ENCODE results near the gene MRPS25.

MRPS25 gene

DNA sequence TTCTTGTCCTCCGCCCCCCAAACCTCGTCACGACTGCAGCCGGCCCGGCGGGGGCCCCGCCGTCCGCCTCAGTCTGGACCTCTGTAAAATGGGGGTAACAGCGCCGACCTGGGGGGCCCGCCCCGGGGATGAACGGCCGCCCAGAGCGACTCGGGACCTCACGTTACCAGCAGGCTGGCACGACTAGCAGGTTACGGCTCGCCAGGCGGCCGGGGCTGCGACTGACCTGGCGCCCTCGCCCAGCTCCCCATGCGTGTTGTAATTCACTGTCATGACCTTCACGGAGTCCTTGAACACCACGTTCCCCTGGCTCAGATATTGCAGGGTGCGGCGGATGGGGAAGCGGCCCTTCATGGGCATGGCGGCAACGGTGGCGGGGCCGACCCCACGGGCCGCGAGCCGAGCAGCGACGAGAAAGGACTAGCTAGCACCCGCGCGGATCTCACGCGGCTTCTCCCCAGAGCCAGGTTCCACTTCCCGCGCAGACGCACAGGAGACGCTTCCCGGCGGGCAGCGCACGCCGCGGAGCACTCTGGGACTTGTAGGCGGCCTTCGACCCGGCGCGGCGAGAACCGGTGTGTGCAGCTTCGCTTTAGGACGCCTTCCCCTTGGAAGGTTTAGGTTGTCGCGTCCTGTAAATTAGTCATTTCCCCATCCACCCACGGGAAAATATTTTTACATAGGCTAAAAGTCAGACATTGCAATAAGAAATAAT is at the start of gene MRPS25:
TSS of gene MRPS25 (minus strand) at position 481 of the 715 bp plus-strand sequence. CDS start at position 360, 121 bp downstream.
- peak; percentile 66 to 82 (median 76) for DNase-seq (ENCODE audit: low read depth in 2 of 3, low spot score in 2 of 3)

DNA sequence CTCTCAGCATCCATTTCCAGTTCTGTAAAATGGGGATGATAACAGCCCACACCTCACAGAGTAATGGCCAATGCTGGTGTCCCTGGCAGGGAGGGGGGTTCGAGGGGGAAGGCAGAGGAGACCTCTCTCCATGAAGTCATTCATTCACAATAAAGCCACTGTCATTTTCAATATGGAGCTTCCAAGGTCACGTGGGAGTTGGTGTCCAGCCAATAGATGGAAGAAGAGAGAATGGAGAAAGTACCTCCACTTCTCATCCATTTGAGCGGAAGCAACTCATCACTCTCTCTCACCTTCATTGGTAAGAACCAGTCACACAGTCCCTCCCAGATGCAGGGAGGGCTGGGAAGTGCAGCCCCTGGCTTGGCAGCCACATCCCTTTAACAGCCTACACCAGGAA is 48.8 kb upstream of the MRPS25 start:
- DNase-seq (ENCODE audit: low read depth in 2 of 3, low spot score in 2 of 3): no peak

DNA sequence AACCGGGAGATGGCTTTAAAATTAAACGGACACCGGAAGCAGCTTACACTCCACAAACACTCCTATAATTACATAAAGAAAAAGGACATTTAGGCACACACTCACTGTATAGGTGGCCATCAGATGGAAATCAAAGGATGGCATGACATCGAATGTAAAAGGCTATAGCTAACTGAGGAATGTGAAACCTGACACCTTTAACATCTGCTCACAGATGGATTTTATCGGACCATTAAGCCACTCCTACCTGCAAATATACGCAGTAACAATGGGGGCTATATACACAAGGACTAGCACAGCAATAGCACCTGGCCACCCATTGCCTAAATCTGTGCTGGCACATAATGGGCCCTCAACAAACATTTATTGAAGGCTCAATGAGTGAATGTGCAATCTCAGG is 48.4 kb upstream of the MRPS25 start:
- no peak for DNase-seq (ENCODE audit: low read depth in 2 of 3, low spot score in 2 of 3)

DNA sequence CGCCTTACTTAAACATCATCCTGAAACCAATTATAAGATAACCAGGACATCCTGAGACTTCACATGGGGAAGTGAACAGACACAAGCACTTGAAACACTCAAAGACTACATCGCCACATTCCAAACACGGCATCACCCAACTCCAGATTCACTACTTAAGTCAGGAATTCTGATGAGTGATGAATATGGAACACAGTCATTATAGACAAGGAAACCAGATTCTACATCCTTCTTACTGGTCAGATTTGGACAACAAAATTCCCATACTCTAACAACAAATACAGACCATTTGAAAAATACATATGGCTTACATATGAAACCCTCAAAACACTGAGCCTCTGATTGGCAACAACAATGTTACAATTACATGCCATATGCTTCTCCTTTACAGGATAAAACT is 46.9 kb upstream of the MRPS25 start:
- DNase-seq (ENCODE audit: low read depth in 2 of 3, low spot score in 2 of 3): no peak

DNA sequence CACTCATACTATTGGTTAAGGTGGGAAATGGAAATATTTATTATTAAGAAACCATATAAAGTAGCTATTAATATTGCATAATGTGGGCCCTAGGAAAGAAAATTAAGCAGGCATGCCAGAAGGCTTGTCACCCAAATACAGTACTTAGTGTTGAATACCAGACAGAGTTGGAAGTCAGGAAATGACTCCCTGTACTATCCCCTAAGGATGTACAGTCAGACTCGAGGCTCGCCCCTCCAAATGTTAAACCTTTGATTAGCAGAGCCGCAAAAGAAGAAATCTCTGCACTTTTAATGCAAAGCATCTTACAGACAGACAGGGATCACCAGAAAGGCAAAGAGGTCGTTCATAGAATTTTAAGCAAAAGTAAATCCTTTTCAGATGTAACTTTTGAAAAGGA is 45.1 kb upstream of the MRPS25 start:
- DNase-seq (ENCODE audit: low read depth in 2 of 3, low spot score in 2 of 3): no peak

DNA sequence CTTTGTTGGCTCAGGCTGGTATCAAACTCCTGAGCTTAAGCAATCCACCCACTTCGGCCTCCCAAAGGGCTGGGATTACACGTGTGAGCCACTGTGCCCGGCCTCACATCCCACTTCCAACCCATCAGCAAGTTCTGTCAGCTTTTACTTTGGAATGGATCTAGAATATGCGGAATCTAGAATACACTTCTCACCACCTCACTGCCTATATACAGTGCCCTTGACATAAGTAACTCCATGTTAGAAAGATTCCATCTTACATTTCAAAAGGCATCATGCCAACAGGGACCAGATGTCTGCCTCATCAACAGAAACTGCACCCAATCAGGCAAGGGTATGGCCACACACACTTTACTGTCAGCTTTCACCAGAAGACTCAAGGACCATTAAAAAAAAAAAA is 43.8 kb upstream of the MRPS25 start:
- DNase-seq (ENCODE audit: low read depth in 2 of 3, low spot score in 2 of 3): no peak

DNA sequence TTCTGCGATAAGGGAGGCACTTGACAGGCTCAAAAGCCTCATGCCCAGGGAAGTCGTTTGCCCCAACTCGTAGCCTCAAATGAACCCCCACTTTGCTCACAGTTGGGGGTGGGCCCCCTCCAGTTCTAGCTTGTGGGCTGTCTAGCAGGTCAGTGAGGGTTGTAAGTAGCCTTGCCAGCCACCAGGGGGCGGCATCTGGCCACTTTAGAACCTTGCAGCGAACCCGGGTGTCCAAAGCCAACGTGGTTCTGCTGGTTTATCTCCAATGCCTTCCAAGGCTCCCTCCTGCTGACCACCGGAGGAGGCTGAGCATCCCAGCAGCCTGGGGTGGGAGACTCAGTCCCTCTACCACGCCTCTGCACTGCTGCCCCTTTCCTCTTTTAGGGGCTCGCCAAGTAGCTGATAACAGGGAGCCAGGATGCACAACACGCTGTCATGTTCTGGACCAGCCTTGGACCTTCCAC is 43.0 kb upstream of the MRPS25 start:
- DNase-seq (ENCODE audit: low read depth in 2 of 3, low spot score in 2 of 3): peak; percentile 38 to 60 (median 50)

DNA sequence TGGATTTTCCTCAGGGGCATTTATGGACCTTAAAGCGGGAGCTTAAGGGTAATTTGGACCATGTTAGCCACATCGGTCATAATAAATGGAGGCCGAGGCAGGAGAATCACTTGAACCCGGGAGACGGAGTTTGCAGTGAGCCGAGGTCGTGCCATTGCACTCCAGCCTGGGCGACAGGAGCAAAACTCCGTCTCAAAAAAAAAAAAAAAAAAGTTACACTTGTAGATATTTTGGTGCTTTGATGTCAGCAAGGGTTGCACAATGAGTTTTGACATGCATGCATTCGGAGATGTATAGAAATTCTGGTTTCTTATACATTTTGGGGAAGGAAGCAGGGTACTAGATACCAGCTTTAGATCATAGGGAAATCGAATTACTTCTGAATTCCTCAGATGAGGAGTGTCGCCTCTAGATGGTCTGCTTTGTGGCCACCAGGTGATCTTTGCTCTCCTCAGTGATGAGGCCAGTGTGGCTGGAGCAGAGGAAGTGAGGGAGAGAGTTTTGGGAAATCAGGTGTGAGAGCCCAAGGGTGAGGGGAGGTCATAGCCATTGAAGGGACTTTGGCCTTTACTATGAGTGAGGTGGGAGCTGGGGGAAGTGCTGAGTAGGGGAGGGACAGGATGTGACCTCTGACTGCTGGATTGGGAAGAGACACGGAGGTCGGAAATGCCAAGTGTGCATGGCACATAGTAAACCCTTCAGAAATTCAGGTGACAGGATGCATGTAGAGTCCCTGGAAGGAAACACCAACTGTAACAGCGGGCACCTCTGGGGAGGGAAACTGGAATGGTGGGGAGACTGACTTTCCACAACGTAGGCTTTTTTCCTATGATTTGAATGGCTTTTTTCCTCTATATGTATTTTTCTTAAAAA is 42.2 kb upstream of the MRPS25 start:
- DNase-seq (ENCODE audit: low read depth in 2 of 3, low spot score in 2 of 3): no peak

DNA sequence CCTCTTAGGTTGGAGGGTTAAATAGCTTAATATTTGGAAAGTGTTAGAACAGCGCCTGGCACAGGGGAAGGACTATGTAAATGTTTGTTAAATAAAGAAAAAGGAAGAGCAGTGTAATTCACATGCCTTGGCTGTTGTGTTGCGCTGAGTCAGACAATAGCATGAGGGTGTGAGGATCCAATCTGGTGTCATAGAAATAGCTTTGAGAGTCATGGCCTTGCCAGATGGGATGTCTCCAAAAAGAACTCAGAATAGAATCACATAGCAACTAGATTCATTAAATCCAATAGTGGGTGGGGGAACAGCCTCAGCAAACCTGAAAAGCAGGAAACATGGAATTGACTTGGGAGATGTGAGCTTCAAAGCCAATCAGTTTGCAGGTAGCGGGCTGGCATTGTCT is 37.7 kb upstream of the MRPS25 start:
- DNase-seq (ENCODE audit: low read depth in 2 of 3, low spot score in 2 of 3): no peak

DNA sequence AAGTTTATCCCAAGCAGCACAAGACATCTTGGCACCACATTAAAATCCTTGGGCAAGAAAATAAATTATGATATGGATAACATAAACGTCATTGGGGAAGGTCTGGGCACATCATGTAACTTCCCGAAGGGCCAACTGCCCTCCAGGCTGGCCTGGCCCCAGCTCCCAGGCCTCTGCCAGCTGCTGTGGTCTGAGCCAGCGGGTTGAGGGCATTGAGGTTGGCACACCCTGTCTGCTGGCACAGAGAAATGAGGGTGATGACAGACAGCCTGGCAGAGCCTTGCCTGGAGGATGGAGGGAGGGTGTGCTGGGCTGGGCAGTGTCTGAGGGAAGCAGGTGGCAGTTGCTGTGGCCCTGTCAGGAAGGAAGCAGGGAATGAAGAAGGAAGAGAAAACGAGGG is 37.1 kb upstream of the MRPS25 start:
- DNase-seq (ENCODE audit: low read depth in 2 of 3, low spot score in 2 of 3): no peak

DNA sequence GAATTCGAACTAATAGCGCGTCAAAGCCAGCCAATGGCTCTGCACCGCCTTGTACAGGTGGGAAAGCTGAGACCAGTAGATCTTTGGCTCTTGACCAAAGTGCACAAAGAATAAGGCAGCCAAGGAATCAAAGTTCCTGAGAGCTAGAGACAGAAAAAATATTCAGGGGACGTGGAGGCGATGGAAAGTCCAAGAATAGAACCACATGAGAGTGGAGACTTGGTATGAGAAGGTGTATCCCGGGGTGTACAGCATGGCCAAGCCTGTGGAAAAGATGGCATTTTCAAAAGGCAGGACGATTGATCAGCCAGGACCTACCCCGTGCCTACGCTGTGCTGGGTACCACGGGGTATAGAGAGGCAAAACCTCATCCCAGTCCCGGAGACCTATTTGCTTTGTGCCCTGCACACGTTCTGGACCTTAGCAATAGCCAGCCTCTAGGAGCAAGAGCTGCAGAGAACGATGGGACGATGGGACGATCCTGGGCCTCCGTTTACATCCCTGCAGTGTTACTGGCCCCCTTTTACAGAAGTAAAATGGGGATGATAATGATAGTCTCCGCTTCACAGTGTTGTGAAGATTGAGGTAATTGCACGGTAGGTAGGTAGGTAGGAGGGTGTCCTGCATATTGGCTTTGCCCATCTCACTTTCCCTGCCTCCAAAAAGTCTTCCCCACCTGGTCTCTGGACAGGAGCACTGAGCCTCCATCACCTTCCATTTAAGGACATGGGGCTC is 34.4 kb upstream of the MRPS25 start:
- no peak for DNase-seq (ENCODE audit: low read depth in 2 of 3, low spot score in 2 of 3)

DNA sequence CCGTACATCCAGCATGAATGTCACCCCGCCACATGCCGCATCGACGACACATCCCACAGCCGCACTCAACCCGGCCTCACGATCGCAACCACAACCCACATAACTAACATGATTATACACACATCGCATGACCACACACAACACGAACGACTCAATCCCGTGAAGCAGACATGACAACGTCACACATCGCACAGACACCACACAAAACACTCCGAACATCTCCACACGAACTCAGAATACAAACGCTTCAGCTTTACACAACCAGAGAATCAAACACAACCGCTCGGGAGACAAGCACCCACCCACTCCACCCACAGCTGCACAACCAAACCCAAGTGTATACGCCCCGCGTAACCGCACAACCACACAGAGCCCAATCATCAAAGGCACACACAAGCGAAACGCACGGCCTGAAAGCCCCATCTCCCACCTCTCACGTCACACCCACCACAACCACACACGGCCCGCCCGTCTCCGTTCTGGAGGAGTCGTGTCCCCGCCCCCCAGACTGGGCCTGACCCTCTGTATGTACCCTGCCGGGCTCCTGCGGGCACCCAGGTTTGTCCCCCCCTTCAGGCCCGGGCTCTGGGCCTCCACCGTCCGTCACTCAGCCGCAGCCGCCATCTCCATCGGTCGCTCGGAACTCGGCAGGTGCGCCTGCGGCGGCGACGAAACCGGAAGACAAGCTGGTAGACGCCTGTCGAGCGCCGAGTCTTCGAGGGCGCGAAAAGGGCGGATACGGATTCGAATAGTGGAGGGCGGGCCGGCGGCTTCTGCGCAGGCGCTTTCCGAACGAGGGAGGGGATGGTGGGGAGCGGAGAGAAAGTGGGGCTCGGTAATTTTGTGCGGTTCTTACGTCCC is 33.6 kb upstream of the MRPS25 start, which contains the start of gene RBSN:
TSS of gene RBSN (minus strand) at position 646 of the 861 bp plus-strand sequence. CDS start 3,028 bp downstream, outside the sequence.
- peak; percentile 85 to 93 (median 91) for DNase-seq (ENCODE audit: low read depth in 2 of 3, low spot score in 2 of 3)

DNA sequence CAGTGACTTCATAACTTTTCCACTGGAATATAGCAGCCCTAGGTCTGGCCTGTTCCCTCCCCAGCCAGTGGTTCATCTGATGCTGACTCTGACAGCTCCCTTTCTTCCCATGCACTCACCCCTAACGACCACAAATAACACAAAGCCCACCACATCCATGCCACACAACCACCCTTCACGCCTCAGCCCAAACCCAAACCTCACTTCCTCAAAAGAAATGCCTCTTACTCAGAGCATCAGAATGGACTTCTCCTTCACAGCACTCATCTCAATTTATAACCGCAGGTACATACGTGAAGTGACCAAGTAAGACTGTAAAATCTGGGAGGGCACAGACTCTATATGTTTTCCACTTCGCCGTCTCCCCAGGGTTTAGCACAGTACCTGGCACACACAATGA is 32.8 kb upstream of the MRPS25 start:
- peak; percentile 37 to 47 (median 41) for DNase-seq (ENCODE audit: low read depth in 2 of 3, low spot score in 2 of 3)

DNA sequence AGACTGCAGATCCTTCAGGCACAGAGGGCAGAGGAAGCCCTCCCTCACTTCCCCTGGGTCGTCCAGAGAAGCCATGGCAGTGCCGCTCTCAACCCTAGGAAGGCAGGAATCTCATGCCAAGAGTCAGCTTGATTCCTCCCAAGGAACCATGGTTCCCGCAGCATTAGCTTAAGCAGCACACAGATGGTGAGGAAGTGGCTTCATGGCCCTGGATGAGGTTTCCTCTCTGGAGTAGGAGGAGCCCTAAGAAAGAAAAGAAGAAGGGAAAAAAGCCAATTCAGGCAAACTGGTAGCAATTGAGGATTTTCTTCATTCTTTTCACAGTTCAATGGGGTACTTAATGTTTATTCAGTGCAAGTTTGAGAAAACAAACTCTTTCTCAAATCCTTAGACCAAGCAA is 30.9 kb upstream of the MRPS25 start:
- no peak for DNase-seq (ENCODE audit: low read depth in 2 of 3, low spot score in 2 of 3)

DNA sequence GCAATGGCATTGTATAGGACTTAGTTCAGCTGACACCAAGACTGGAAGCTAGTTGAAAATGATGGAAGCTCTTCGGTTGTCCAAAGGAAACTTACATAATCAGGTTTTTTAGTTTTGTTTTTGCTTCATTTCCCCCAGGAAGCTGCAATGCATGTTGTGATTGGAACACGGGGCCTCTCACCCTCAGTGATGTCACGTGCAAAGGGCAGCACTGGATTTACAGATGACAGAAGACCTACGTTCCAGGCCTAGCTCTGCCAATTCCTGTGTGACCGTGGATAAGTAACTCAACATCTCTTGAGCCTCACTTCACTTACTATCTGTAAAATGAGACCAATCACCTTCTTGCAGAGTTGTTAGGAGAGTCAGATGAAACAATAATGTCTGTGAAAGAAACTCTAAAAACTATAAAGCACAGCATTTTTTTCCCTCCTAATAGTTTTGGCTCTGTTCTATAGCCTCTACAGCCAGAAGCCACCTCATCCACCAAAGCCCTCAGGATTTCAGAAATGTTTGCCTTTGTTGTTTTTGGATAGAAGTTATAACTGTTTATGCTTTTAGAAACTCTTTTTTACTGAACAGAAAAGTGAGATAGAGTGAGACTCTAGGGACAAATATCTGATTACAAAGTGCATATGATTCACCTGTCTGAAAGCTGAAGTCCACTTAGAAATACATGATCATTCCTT is 29.2 kb upstream of the MRPS25 start:
- DNase-seq (ENCODE audit: low read depth in 2 of 3, low spot score in 2 of 3): no peak

DNA sequence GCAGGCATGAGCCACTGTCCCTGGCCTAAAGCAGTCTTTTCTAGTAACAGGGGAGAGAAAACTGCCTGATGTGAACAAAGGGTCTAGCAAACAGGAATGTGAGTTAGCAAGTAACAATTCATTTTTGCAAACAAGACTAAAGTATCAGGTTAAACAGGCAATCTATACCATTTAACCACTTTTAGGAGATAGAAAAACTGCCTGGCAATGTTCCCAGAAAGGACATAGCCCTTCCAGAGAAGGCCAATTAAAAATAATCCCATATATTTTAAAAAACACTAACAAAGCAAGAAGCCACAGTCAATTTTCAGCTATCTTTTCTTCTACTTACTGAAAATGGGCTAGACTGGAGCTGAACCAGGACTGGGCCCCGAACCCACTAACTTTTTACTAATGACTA is 27.6 kb upstream of the MRPS25 start:
- no peak for DNase-seq (ENCODE audit: low read depth in 2 of 3, low spot score in 2 of 3)

DNA sequence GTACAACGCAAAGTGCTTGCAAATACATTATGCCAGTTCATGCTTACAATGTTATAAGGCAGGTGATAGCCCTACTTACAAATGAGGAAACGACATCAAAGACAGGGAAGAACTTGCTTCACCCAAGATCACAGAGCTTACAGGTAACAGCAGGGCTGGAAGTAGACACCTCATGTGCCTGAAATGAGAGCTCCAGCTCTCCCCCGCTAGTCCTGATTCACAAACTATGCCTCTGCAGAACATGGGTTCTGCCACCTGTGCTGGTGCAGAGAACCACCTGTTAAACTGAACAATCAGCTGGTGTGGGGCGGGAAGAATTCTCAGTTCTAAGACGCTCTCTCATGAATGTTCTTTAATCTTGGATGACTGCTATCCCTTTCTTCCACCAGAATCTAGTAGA is 26.5 kb upstream of the MRPS25 start:
- DNase-seq (ENCODE audit: low read depth in 2 of 3, low spot score in 2 of 3): no peak

DNA sequence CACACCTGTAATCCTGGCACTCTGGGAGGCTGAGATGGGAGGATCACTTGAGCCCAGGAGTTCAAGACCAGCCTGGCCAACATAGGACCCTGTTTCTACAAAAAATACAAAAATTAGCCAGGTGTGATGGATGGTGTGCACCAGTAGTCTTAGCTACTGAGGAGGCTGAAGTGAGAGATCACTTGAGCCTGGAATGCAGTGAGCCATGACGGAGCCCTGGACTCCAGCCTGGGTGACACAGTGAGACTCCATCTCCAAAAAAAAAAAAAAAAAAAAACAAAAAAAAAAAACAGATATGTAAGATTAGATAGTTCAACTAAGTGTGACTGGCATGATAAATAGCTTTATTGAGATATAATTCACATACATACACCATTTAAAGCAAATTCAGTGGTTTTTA is 24.1 kb upstream of the MRPS25 start:
- no peak for DNase-seq (ENCODE audit: low read depth in 2 of 3, low spot score in 2 of 3)

DNA sequence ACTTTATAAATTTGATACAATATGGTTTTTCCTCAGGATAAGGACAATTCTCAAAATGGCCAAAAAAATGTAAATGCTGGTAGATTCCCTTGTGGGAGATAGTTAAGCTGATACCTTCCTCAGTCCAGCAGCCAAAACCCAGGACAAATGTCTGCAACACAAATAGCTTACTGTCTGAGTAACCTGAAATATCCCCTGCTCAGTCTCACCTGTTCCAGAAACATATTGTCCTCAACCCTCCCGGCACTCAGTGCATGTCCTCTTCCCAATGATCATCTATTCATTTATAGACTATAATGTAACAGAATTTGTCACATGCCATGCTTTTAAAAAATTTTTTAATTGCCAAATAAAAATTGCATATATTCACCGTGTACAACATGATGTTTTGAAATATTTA is 21.6 kb upstream of the MRPS25 start:
- DNase-seq (ENCODE audit: low read depth in 2 of 3, low spot score in 2 of 3): no peak

DNA sequence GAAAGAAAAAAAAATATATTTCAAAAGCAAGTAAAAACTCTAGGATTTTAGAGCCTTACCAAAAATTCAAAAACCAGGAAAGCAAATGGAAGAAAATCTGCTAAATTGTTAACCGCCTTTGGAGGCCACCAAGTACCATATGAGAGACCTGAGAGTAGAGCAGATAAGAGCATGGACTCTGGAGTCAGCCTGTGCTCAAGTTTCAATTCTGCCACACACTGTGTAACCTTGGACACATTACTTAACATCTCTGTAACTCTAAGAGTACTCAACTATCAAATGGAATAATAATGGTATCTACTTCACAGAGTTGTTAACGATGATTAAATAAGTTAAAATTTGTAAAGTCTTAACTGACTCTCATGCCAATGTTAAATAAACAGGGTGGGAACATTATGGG is 21.1 kb upstream of the MRPS25 start:
- no peak for DNase-seq (ENCODE audit: low read depth in 2 of 3, low spot score in 2 of 3)
